BLaER1 (cell line): ENCODE data around the gene DLEC1.

Experiments used
- H3K27ac ChIP-seq: shearing (Covaris generic); formaldehyde crosslinking; 2 replicates; pipeline ENCODE4 v1.8.1; 2022
- H3K27me3 ChIP-seq: shearing (Covaris generic); formaldehyde crosslinking; 2 replicates; pipeline ENCODE4 v1.8.1; 2022
- H3K36me3 ChIP-seq: shearing (Covaris generic); formaldehyde crosslinking; 2 replicates; pipeline ENCODE4 v1.8.1; 2022
- H3K4me1 ChIP-seq: shearing (Covaris generic); formaldehyde crosslinking; 2 replicates; pipeline ENCODE4 v1.8.1; 2022
- H3K4me2 ChIP-seq: shearing (Covaris generic); formaldehyde crosslinking; 2 replicates; pipeline ENCODE4 v1.8.1; 2022
- H3K4me3 ChIP-seq: shearing (Covaris generic); formaldehyde crosslinking; 2 replicates; pipeline ENCODE4 v1.8.1; 2022
- H3K9ac ChIP-seq: shearing (Covaris generic); formaldehyde crosslinking; 2 replicates; pipeline ENCODE4 v1.8.1; 2022
- H3K9me3 ChIP-seq: shearing (Covaris generic); formaldehyde crosslinking; 2 replicates; pipeline ENCODE4 v1.8.1; 2022
- H4K20me1 ChIP-seq: shearing (Covaris generic); formaldehyde crosslinking; 2 replicates; pipeline ENCODE4 v1.8.1; 2022
- Cebpa-rat ChIP-seq: shearing (Covaris generic); IDR thresholded peaks from 2 replicates; pipeline ENCODE4 v1.8.1; 2022

The DLEC1 gene

DNA sequence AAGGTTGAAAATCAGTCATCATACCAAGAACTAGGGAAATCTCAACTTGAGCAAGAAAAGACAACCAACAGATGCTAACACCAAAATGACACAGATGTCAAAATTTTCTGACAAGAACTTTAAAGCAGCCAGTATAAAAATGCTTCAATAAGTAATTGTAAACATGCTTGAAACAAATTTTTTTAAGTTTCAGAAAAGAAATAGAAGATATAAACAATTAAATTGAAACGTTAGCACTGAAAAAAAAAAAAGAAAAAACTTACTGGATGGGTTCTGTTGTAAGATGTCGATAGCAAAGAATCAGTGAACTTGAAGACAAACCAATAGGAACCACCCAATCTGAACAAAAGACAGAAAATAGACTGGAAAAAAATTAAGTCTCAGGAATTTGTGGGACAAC lies 107.5 kb downstream of the DLEC1 start:
- no peak overlapping the region for H3K4me2 ChIP-seq

DNA sequence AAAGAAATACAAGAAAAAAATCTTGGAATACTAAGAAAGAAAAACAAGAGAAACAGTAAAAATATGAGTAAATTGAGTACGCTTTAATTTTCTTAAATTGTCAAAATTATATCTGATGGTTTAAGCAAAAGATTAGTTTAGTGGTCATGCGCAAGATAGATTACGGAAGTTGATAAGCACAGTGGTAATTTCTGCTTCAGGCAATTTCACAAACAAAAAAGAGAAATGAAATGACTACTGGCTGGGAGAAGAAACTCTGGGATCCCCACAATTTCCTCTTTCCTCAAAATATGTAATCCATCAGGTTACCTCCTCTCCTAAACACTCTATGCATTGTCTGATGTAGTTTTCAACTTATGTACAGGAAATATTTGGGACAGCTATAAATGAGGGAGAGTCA lies 108.4 kb downstream of the DLEC1 start:
- no peak overlapping the region for H3K9ac ChIP-seq
- no peaks in the 10 kb centered on the region for H3K27me3 ChIP-seq
- H3K4me1 ChIP-seq, result peaks cover 26% of the 10 kb centered on the region
- peaks cover 3% of the 10 kb centered on the region for H3K36me3 ChIP-seq
- H3K27ac ChIP-seq, result no peak overlapping the region
- no peak for TF ChIP-seq Cebpa-rat
- peaks cover 28% of the 10 kb centered on the region for H3K9me3 ChIP-seq
- H3K4me2 ChIP-seq, result no peak overlapping the region
- no peak overlapping the region for H3K4me3 ChIP-seq
- H4K20me1 ChIP-seq, result 0 out of 2 replicates have a peak, but pooled peaks cover 2% of the 10 kb centered on the region

More for the DNA sequence above, 107.5 kb downstream of the DLEC1 start:
- Histone ChIP-seq H3K9me3 (peaks cover 28% of the 10 kb centered on the region), H3K4me3 (no peak overlapping the region), H3K27me3 (no peaks in the 10 kb centered on the region), H3K27ac (no peak overlapping the region), H3K4me1 (peaks cover 35% of the 10 kb centered on the region), H4K20me1 (peaks cover 11% of the 10 kb centered on the region; the same call in 1 of the 2 replicates), H3K36me3 (peaks cover 12% of the 10 kb centered on the region), H3K9ac (no peak overlapping the region)
- TF ChIP-seq Cebpa-rat, result no peak

DNA sequence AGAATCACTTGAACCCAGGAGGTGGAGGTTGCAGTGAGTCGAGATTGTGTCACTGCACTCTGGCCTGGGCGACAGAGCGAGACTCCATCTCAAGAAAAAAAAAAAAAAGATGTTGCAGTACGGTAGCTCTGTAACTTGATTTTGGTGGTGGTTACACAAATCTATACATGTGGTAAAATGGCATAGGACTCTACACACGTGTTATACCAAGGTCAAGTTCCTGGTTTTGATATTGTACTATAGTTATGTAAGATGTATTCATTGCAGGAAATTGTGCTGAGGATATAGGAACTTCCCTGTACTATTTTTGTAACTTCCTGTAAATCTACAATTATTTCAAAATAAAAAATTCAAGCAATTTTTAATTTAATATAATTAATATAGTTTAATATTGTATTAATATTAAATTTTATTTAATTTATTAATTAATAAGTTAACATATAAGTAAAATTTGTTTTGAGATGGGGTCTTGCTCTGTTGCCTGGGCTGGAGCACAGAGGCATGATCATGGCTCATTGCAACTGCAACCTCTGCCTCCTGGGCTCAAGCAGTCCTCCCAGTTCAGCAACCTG lies 109.4 kb downstream of the DLEC1 start:
- peaks cover 16% of the 10 kb centered on the region for H3K4me1 ChIP-seq
- TF ChIP-seq Cebpa-rat, result no peak
- no peaks in the 10 kb centered on the region for H3K36me3 ChIP-seq
- H3K27me3 ChIP-seq, result no peaks in the 10 kb centered on the region
- peaks cover 28% of the 10 kb centered on the region for H3K9me3 ChIP-seq
- no peak overlapping the region for H3K27ac ChIP-seq
- peak overlapping the region; percentile 11; the same call in 1 of the 2 replicates for H3K4me2 ChIP-seq
- no peak overlapping the region for H3K4me3 ChIP-seq
- no peak overlapping the region for H3K9ac ChIP-seq
- H4K20me1 ChIP-seq, result no peaks in the 10 kb centered on the region

DNA sequence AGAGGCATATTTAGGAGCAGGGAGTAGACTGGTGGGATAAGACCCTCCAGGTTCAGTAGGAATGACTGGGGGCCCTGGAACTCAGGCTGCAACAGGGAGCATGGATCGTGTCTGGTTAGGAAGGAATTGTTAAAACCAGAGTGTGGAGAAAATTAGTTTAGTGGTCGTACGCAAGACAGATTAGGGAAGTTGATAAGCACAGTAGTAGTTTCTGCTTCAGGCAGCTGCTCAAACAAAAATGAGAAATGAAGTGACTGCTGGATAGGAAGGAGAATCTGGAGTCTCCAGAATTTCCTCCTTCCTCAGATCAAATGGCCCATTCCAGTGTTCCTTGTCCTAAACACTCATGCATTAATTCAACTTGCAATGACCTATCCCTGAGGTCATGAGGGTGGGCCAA lies 110.7 kb downstream of the DLEC1 start:
- Histone ChIP-seq H3K4me2 (no peak overlapping the region), H3K27me3 (no peaks in the 10 kb centered on the region), H4K20me1 (no peaks in the 10 kb centered on the region), H3K4me1 (peaks cover 5% of the 10 kb centered on the region), H3K4me3 (no peak overlapping the region), H3K9me3 (peaks cover 28% of the 10 kb centered on the region), H3K36me3 (no peaks in the 10 kb centered on the region), H3K9ac (no peak overlapping the region), H3K27ac (no peak overlapping the region)
- no peak for TF ChIP-seq Cebpa-rat

DNA sequence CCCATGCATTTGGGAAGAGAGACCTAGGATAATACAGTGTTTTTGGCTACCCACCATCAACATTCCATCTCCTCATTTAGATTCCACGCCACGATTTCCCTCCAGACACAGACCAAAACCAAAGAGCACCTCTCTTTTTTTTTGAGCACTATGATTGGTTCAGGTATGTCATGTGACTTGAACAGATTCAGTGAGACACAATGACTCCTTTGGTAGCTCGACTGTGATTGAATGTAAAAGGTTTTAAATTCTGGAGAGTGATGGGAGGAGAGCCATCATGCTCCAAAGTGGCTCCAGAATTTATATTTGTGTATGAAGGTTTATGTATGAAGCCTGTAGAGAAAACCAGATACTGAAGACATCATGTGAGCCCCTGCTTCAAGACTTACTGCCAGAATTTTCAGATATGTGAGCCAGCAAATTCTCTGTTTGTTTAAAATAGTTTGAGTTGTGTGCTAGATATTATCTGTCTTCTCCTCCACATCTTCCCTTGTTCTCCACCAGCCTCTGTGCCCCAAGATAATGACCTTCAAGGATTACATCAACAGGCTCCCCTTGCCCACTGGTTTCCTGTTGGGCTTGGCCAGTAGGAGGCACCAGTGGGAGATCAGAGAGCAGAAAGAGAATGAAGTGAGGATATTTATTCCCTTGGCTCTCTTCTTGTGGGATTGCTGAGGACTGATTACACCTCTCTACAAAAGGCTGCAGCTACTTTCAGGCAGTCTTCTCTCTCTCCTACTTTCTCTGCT lies 111.9 kb downstream of the DLEC1 start:
- Histone ChIP-seq H3K4me2 (no peak overlapping the region), H3K4me3 (no peak overlapping the region), H3K9me3 (peaks cover 17% of the 10 kb centered on the region), H3K36me3 (no peaks in the 10 kb centered on the region), H3K9ac (no peak overlapping the region), H3K27ac (no peak overlapping the region), H4K20me1 (no peaks in the 10 kb centered on the region), H3K4me1 (peaks cover 5% of the 10 kb centered on the region), H3K27me3 (no peaks in the 10 kb centered on the region)
- TF ChIP-seq Cebpa-rat, result no peak

DNA sequence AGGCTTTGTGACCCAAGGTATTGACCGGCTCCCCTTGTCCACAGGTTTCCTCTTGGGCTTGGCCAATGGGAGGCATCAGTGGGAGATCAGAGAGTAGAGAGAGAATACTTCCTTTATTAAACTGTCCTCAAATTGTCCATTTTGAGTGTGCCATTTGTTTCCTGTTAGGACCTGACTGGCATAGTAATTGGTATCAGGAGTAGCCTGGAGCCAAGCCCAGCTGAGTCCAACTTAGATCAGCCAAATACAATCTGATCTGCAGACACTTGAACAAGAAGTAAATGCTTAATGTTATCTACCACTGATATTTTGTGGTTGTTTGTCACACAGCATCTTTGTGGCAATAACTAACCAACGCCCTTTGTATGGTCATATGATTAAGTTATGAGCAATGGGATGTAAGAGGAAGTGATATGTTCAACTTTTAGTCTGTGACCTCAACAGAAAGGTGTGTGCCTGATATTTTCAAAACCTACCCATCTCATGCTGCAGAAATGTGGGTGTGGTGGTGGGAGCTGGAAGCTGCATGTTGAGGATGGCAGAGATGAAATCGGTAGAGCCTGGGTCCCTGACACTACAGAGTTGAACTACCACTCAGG lies 112.8 kb downstream of the DLEC1 start:
- Histone ChIP-seq H3K4me1 (peaks cover 5% of the 10 kb centered on the region), H3K9ac (no peak overlapping the region), H3K9me3 (peaks cover 9% of the 10 kb centered on the region), H3K4me2 (no peak overlapping the region), H3K36me3 (no peaks in the 10 kb centered on the region), H4K20me1 (no peaks in the 10 kb centered on the region), H3K4me3 (no peak overlapping the region), H3K27me3 (no peaks in the 10 kb centered on the region), H3K27ac (no peak overlapping the region)
- TF ChIP-seq Cebpa-rat, result no peak

DNA sequence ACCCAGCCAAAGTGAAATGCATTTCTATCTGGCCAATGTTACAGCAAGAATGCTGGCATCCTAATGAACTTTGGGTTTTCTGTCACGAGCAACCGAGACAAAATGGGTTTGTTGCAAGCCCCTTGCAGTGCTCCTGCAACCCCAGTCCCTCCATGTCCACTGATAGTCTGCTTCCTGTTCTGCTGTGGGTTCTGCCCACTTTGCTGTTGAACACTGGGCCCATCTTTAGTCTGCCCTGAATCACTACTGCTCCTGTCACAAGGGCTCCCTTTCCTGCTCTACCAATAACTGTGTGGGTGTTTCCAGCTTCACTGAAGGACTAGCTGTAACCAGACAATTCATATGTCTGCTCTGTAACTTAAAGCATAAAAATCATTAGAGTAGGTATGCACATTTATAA lies 113.6 kb downstream of the DLEC1 start:
- H3K27ac ChIP-seq, result no peak overlapping the region
- no peaks in the 10 kb centered on the region for H3K27me3 ChIP-seq
- no peak overlapping the region for H3K9ac ChIP-seq
- H3K4me2 ChIP-seq, result no peak overlapping the region
- no peak for TF ChIP-seq Cebpa-rat
- no peaks in the 10 kb centered on the region for H3K36me3 ChIP-seq
- H4K20me1 ChIP-seq, result no peaks in the 10 kb centered on the region
- H3K4me1 ChIP-seq, result peaks cover 5% of the 10 kb centered on the region
- H3K4me3 ChIP-seq, result no peak overlapping the region
- H3K9me3 ChIP-seq, result 0 out of 2 replicates have a peak, but pooled peaks cover under 1% of the 10 kb centered on the region

DNA sequence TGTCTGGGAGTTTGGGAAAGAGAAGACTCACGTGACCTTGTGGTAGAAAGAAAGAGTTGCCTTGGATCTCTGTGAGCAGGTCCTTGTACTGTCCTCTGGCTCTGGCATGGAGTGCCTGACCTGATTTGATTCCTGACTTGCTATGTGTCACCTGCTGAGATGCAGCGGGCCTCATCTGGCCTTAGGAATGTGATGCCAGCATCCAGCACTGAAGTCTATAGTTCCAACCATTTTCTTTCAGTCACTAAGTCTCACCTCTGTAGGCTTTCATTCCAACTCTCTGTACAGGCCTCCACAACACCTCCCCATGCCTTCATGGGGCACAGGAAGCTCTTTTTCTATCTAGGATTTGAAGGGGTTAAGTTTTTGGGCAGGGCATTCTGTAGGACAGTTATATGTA lies 114.2 kb downstream of the DLEC1 start:
- Histone ChIP-seq H3K9ac (no peak overlapping the region), H3K4me3 (no peak overlapping the region), H3K27ac (no peak overlapping the region), H3K4me2 (no peak overlapping the region), H4K20me1 (no peaks in the 10 kb centered on the region), H3K4me1 (peaks cover 2% of the 10 kb centered on the region), H3K27me3 (no peaks in the 10 kb centered on the region), H3K36me3 (no peaks in the 10 kb centered on the region), H3K9me3 (no peaks in the 10 kb centered on the region)
- TF ChIP-seq Cebpa-rat, result no peak

DNA sequence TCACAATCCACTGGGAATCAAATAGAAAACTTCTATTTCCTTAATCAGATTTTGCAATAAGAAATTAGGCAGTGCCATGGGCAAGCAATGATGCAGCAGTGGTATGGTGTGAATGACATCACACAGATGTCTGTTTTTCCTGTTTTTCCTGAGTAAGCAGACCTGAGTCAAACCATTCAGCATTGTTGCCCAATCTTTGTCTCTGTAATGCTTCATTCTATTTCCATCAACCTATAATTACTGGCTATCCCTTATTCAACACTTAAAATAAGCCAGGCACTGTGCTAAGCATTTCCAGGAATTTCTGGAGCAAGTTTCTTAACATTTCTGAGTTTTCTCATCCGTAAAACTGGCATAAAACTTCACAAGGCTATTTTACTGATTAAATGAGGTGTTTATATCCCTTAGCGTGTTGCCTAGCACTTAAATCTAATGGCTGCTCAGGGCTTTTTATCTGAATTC lies 115.1 kb downstream of the DLEC1 start:
- Histone ChIP-seq H3K36me3 (no peaks in the 10 kb centered on the region), H3K4me1 (no peaks in the 10 kb centered on the region), H3K9ac (no peak overlapping the region), H3K4me3 (no peak overlapping the region), H3K4me2 (no peak overlapping the region), H3K27ac (no peak overlapping the region), H3K9me3 (no peaks in the 10 kb centered on the region), H4K20me1 (no peaks in the 10 kb centered on the region), H3K27me3 (no peaks in the 10 kb centered on the region)
- no peak for TF ChIP-seq Cebpa-rat

DNA sequence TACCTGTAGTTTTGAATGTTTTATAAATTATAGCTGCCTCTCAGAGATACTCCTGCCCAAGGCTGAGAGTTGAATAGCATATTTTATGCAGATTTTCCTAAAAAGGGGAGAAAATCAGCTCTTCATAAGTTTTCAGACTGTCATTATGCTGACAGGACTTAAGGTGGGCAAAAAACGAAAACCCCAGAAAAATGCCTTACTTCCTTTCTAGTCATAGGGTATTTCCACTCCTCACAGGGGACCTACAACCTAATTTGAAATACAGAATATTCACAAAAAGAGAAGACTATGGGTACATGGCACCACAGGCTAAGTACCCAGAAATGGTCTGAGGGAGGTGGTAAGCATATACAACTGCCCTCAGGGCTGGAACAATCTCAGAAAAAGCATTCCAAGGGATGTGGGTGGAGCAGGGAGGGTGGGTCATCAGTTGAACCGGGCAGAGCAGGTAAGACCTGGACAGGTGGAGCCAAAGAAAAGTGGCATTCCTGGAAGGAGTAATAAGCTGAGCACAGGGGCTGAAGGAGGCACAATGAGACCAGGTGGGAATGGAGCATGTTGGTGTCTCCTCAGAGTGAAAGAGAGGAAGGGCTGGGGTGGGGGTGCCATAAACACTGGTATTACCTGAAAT lies 115.7 kb downstream of the DLEC1 start:
- no peak for TF ChIP-seq Cebpa-rat
- H3K9ac ChIP-seq, result no peak overlapping the region
- no peaks in the 10 kb centered on the region for H4K20me1 ChIP-seq
- no peaks in the 10 kb centered on the region for H3K36me3 ChIP-seq
- H3K27me3 ChIP-seq, result no peaks in the 10 kb centered on the region
- no peak overlapping the region for H3K27ac ChIP-seq
- H3K9me3 ChIP-seq, result no peaks in the 10 kb centered on the region
- H3K4me2 ChIP-seq, result no peak overlapping the region
- no peak overlapping the region for H3K4me3 ChIP-seq
- no peaks in the 10 kb centered on the region for H3K4me1 ChIP-seq
